ENCODE results near the gene TBCEL. TPM values are rescaled to one million over a fixed set of nuclear protein-coding genes. Genes with fewer than 3 reads are reported as not detected.

Gene TBCEL
- polyA plus RNA-seq, 2 donors, result 2.0 to 2.2 TPM

Other genes starting within 250 kb of the TBCEL start
- gene TECTA, start 77.1 kb downstream of the TBCEL start, polyA plus RNA-seq, result under 1 TPM; 0.09 to 0.22 TPM